HG03558 (cell line): ENCODE data around the gene DGLUCY.
"Not testable (repeated sequence)": the region's sequence is repeated elsewhere in the genome, so short reads cannot be mapped to it uniquely, and the experiment has no call there.

Experiments
- ATAC-seq: cut with Tn5 transposase; IDR thresholded peaks from one replicate; pipeline ENCODE4 v1.9.1; 2021; ENCODE audit warnings: moderate number of reproducible peaks; ENCODE audit not compliant: unreplicated experiment; ENCODE audit errors: extremely low read depth

Gene DGLUCY

DNA sequence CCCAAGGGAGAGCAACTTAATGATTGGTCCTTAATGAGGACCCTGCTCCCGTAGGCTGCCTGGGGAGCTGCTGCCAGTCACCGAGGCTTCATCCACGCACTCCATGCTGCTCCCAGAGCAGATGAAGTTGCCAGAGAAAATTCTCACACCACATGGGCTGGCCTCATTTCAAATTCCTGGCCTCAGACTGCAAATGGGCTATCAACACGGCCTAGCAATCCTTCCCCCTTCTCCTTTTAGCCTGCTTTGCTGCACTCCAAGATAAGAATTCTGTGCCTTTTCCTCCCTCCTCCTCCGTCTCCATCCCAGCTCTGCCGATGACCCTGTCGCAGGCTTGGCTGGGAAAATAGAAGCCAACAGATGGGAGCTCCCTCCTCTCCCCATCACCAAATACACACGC is 10.8 kb upstream of the DGLUCY start:
- no peak for ATAC-seq

DNA sequence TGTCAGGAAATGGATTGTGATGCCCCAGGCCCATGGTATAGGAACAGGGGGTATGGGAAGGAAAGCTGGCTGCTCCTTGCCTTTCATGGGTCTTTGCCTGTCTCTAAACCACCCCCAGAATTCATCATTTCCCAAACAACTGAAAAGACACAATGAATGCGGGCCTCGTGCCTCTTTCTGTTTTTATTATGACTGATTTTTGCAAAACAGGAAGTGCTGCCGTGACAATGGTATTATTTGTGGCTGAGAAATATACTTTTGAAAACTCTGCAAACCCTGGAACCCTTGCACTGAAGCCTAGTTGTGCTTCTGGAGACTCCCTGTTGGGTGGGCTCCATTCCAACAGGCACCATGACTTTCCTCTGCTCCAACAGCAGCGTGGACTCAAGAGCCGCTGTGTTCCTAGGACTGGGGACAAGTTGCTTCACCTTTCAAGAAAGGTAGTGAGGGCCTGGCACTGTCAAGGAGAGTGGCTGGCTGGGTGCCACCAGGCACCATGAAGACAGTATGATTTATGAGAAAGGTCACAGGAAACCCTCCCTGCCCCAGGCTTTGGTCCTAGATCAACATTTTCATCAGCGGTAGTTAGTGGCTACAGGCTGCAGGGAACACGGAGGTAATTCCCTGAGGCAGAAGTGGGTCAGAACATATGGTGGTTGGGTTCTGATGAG is 4.8 kb upstream of the DGLUCY start:
- ATAC-seq, result no peak

DNA sequence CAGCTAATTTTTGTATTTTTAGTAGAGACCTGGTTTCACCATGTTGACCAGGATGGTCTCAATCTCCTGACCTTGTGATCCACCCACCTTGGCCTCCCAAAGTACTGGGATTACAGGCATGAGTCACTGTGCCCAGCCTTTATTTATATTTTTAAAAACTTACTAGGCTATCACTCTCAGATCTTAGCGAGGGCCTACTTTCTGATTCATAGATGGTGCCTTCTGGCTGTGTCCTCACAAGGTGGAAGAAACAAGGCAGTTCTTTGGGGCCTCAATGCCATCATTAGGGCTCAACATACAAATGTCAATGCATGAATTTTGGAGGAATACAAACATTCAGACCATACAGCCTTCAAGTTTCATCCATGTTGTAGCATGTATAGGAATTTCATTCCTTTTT is 2.4 kb upstream of the DGLUCY start:
- ATAC-seq, result no peak

DNA sequence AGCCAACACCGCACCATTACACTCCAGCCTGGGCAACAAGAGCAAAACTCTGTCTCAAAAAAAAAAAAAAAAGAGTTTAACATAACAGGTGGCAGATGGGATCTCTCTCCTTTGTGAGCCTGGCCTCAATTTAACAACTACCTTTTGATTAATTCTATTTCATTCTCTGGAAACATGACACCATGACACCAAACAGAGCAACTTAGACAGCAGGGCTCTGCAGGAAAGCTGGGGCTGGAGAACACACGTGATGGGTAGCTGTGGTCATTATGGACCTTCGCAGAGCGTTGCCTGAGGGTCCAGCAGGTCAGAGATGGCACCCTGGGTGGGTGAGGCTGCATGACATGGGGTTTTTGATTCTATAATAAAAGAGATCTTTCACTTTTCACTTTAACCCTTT is 1.7 kb upstream of the DGLUCY start:
- ATAC-seq, result no peak

DNA sequence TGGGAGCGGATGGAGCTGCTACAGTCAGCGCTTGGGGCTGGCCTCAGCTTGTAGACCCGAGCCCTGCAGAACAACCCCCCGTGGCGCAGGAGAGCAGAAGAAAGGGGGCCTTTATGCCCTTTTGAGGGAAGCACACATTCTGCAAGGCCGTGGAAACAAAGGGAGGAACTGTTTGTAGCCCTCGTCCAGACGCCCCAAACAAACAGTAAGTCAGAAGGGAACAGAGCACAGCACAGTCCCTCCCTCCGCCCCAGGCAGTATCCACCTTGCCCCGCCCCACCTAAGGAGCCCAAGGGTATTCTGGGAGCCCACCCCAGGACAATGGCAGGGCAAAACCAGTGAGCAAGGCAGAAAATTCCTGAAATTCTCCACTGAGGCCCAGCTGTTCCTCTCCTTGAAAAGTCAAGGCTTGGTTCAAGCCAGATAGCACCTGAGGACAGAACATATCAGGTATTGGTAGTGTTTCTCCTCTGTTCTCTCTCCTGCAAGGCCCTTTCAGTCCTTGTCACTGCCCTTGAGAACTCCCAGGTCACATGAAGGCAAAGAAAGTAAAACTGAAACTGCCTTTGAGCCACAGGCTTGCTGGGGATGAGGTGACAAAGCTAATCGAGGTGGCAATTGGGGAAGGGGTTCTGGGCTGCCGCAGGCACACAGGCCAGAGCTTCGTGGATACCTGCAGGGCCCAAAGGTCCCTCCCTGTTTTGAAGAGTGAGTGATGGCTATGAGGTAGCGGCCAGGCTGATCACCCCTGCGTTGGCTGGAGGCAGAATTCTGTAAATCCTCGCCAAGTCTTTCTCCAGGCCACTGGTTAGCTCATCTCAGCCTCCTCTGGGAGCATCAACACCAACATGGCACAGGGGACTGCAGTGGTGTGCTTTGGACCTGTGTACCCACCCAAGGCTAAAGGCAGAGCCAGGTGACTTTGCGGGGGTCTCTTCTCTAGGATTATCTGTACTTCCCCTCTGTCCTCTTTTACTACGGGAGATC is 499 bp downstream of the DGLUCY start:
- peak; percentile 50 for ATAC-seq

DNA sequence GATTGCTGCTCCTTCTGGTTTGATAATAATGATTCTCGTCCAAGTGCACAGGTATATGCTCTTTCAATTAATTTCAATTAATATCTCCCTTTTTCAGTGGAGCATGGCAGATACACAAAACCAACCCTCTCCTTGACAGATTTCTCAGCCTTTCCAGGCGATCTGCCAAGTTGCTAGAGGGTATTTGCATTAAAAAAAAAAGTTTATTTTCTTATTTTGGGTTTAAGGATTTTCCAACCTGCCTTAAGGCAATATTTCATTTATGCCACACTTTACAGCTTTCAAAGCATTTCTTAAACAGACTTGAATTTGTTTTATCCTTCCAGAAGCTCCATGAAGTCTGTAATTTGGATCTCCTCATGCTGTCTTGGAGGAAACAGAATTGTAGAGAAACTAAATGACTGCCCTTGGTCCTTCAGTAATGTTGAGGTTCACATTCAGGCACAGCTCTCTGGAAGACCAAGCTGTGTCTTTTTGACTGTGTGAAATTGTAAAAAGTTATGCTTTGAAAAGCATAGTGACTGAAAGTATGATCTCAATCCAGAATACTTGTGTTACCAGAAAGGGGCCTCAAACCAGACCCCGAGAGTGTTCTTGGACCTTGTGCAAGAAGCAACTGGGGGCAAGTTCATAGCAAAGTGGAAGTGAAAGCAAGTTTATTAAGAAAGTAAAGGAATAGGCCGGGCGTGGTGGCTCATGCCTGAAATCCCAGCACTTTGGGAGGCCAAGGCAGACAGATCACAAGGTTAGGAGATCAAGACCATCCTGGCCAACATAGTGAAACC is 2.3 kb downstream of the DGLUCY start:
- no peak for ATAC-seq

DNA sequence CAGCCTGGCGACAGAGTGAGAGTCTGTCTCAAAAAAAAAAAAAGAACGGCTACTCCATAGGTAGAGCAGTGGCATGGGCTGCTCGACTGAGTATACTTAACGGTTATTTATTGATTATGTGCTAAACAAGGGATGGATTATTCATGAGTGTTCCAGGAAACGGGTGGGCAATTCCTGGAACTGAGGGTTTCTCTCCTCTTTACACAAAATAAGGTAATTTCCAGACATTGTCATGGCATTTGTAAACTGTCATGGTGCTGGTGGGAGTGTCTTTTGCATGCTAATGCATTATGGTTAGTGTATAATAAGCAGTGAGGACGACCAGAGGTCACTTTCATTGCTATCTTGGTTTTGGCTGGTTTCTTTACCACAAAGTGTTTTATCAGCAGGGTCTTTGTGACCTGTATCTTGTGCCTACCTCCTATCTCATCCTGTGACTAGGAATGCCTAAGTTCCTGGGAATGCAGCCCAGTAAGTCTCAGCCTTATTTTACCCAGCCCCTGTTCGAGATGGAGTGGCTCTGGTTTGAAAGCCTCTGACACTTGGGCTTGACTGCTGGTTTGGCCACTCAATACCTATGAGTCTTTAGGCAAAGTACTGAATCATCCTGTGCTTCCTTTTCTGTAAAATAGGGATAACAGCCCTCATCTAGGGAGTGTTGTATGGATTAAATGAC is 3.2 kb downstream of the DGLUCY start:
- no peak for ATAC-seq

DNA sequence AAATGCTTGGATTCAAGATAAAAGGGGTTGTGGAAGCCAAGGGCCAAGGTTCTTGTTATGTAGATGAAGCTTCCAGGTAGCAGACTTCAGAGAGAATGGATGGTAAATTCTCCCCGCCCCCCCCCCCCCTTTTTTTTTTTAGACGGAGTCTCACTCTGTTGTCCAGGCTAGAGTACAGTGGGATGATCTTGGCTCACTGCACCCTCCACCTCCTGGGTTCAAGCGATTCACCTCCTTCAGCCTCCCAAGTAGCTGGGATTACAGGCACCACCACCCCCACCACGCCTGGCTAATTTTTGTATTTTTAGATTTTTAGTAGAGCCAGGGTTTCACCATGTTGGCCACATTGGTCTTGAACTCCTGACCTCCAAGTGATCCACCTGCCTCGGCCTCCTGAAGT is 4.1 kb downstream of the DGLUCY start:
- ATAC-seq, result no peak

DNA sequence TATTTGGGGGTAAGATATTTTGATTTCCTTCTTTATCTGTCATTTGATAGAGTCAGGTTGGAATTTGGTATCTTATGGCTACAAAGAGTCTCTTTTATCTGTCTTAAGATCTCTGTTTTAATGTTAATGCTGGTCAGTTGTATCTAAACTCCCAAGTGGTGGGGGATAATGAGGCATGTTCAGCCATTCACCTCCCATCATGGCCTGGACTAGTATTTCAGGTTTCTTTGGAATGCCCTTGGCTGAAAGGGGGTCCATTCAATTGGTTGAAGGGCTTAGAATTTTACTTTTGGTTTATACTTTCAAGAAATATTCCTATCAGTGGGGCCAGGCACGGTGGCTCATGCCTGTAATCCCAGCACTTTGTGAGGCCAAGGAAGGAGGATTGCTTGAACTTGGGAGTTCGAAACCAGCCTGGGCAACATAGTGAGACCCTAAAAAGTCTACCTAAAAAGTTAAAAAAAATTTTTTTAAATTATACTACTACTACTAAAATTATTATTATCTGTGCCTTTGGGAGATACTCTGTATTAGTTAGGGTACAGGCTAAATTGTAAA is 4.7 kb downstream of the DGLUCY start:
- no peak for ATAC-seq

DNA sequence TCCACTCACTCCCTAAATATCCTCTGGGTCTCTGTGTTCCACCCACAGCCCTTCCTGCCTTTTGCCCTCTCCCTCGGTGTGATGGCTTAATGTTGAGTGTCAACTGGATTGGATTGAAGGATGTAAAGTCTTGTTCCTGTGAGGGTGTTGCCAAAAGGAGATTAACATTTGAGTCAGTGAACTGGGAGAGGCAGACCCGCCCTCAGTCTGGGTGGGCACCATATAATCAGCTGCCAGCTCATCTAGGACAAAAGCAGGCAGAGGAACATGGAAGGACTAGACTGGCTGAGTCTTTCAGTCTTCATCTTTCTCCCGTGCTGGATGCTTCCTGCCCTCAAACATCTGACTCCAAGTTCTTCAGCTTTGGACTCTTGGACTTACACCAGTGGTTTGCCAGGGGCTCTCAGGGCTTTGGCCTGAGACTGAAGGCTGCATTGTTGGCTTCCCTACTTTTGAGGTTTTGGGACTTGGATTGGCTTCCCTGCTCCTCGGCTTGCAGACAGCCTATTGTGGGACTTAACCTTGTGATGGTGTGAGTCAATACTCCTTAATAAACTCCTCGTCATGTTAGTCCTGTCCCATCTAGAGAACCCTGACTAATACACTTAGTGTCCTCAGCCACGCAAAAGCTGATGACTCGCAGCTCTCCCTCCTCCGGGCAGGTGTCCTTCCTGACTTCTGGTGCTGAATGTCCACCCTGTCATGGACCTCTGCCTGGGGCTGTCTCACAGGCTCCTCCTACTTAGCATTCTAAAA is 5.9 kb downstream of the DGLUCY start:
- ATAC-seq, result no peak

DNA sequence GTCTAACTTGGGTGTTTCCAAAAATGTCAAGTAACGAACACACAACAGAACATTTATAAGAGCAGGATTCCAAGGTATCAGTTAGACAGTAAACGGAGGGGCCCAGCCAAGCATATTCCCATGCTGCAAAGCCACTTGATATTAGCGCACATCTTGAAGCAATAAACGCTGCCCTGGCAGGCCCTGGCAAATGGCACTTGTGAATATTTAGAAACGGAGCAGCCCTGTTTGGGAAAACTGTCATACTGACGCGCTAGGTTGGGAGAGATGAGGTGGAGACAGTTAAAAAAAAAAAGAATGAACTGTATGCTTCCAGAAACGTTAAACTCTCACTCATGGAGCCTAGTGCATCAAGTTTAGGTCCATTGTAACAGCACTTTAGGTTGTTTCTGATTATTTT is 9.3 kb downstream of the DGLUCY start:
- no peak for ATAC-seq

DNA sequence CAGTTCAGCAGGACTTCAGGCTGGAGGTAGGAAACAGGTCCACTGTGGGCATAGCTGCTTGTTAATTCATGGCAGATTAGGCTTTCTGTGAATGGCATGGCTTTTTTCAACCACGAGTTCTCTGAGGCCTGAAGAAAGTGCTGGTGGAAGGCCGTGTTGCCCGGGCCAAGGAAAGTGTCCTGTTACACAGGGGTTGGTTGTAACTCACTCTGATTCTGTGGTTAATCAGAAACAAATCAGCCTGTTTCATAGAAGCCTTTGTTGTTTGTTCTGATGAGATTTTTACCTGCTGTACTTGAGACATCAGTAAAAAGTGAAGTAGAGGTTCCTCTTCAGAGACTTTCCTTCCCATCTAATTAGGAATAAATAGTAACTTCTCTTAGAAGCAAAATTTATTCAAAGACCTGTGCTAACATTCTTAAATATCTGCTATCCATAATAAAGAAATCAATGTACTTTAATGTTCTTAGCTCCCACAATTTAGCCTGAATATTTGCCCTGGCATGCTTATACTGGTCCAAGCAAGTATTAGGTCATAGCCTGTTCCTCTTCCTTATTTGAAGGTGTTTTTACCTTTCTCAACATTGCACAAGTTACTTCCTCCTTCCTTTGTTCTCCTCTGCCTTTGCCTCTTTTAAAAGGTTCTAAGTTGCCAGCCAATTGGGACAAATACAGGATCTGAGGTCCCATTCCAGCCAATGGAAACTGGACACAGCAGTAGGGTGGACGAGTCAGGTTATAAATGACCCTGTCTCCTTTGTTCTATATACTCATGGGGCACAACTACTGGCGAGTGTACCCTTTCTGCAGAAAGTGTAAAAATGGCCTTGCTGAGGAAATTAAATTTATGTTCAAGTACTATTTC is 10.8 kb downstream of the DGLUCY start:
- not testable (repeated sequence) for ATAC-seq

DNA sequence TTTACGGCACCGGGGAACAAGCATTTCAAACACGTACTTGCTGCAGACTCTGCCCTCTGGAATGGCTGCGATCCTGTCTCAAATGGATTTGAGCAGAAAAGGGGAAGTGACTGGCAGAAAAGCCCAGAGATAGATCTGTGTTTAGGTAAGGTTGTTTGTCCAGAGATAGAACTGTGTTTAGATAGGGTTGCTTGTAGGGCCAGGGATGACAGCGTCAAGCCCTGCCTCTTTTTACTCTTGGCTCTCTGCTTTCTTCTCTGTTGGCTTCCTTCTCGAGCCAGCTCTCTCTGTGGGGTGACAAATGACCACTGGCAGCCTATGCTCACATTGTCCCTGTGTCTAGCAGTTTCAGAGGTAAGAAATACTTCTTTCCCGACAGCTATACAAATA is 11.4 kb downstream of the DGLUCY start:
- ATAC-seq, result no peak

DNA sequence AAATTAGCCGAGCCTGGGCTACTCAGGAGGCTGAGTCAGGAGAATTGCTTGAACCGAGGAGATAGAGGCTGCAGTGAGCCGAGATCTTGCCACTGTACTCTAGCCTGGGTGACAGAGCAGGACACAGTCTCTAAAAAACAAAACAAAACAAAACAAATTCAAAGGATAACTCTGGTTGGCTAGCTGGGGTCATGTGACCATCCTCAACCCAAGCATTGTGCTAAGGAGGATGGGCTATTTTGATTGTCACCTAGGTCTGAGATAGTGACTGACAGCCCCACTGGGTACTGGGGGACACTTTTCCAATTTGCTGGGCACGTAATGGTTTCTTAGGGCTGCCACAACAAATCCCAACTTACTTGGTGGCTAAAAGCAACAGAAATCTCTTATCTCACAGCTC is 11.9 kb downstream of the DGLUCY start:
- ATAC-seq, result no peak

DNA sequence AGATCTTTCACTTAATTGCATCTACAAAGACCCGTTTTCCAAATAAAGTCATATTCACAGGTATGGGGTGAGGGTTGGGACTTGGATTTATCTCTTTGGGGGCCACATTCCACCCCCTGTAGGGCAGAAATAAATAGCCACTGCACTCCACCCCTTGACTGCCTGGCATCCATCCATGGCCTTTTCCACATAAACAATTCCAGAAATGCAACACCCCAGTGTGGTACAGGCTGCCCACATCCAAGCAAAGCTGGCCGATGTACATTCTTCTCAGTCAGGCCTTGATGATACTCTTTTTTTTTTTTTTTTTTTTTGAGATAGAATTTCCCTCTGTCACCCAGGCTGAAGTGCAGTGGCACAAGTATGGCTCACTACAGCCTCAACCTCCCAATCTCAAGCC is 12.9 kb downstream of the DGLUCY start:
- no peak for ATAC-seq

DNA sequence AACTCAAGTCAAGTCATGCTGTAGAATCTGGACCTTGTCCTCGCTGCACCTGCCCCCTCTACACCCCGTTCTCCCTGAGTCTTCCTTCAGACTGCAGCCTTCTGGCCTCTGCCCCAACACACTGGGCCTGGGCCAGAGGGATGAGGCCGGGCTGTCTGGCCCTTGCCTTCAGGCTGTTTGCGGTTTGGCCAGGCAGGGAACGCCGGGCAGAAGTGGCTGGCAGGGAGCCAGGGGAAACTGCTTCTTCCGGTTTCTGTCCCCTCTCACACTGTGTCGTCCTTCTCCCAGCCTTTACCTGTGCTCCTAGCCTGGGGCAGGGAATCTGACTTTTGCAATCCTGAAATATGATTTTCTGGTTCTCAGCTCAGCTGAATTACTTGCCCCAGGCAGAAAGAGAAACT is 13.5 kb downstream of the DGLUCY start:
- no peak for ATAC-seq

DNA sequence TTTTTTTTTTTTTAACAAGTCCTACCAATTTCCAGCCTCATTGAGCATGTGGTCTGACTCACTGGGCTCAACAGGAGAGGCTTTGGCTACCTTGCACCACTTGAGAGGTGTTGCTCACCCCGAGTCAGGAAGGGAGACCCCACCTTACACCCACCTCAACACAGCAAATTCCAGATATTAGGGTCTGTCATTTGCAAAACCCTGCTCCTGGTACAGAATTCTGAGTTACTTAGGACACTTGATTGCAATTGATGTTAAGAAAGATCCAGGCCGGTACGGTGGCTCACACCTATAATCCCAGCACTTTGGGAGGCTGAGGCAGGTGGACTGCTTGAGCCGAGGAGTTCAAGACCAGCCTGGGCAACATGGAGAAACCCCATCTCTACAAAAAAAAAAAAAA is 14.1 kb downstream of the DGLUCY start:
- ATAC-seq, result no peak

DNA sequence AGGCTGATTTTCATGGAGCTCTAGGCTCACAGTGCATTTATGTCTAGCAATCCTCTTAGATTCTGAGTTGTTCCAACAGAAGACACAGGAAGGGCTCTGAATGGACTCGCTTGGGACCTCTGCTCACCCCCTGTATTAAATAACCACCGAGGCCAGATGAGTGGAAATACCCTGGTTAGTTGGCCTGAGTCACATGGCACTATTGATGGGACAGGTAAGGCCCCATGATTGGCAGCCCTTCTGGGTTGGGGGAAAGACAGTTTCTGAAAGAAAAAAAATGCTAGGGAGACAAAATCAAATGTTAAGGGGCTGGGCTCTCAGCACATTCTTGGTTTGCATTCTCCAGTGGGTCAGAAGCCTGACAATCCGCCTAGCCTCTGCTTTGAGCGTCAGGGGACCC is 14.8 kb downstream of the DGLUCY start:
- no peak for ATAC-seq
